ENCODE measurements around the gene PLXNA2. TPM values are rescaled to one million over a fixed set of nuclear protein-coding genes. Genes with fewer than 3 reads are reported as not detected.

Gene PLXNA2
- polyA plus RNA-seq, 2 of the 4 experiments (the other 2 are of a cell fraction): 0.36 to 0.87 TPM

DNA sequence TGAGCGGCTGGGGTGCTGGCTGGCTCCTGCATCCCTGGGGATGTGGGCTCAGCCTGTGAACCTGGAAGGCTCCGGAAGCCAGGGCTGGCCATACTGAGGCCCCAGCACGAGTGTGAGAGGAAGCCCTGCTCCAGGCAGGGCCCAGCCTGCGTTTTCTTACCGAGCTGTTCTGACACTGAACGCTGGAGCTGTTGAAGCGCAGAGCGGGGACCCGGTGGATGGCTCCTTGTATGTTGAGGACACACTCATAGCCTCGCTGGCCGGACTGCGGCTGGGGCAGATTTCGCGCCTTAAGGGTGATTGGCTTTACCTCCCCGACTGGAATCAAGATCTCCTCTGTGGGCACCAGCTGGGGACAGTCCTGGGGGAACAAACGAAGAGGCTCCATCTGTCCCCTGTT, 160.0 kb downstream of the PLXNA2 start:
- Histone ChIP-seq H3K27ac (no peak overlapping the region), H3K4me3 (no peak overlapping the region), H3K9me3 (no peaks in the 10 kb centered on the region), H3K4me1 (no peaks in the 10 kb centered on the region), H3K4me2 (no peak overlapping the region)
- TF ChIP-seq CBX8 (IDR thresholded peaks at IDR 0.05): no peak
- TF ChIP-seq, protein P1, sequence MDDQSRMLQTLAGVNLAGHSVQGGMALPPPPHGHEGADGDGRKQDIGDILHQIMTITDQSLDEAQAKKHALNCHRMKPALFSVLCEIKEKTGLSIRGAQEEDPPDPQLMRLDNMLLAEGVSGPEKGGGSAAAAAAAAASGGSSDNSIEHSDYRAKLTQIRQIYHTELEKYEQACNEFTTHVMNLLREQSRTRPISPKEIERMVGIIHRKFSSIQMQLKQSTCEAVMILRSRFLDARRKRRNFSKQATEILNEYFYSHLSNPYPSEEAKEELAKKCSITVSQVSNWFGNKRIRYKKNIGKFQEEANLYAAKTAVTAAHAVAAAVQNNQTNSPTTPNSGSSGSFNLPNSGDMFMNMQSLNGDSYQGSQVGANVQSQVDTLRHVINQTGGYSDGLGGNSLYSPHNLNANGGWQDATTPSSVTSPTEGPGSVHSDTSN (IDR thresholded peaks at IDR 0.05): no peak
- no peak for TF ChIP-seq FOSL2 (IDR thresholded peaks at IDR 0.05)
- TF ChIP-seq FOSL2 (CRISPR knock-in tag; IDR thresholded peaks at IDR 0.05): no peak
- ChIA-PET POLR2A (interaction anchor here (0.6 kb wide), 1 partner anchor 1569 kb away, joined by 3 read pairs; no protein-coding TSS in a partner anchor), CTCF (interaction anchor here (1.1 to 1.5 kb wide), 3 partner anchors 10 to 161 kb away, joined by 3 to 5 read pairs (median 5); partner anchors contain the start of gene PLXNA2)
- no peak for FAIRE-seq
- no peak for DNase-seq (ENCODE audit: low read depth in 1 of 2, low spot score in 1 of 2)
- 83% methylated on average over 16 of the region's 16 CpGs for WGBS (ENCODE audit: missing lambda C conversion rate)
- no peak for ATAC-seq

DNA sequence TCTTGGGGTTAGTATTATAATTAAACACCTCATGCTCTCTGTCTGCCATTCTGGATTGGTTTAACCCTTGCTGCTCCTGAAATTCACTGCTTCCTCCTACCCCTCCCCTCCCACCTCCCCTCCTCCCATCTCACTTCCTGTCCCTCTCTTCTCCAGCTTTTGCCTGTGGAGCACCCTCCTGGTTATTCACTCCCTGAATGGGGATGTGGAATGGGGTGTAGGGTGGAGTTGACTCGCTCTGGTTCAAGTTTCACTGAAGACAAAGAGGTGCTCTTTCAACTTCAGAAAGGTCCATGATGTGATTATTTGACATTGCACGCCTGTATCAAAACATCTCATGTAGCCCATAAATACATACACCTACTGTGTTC, 160.5 kb downstream of the PLXNA2 start:
- DNase-seq (ENCODE audit: low read depth in 1 of 2, low spot score in 1 of 2) (no peak), ATAC-seq (no peak), FAIRE-seq (no peak)
- no peak overlapping the region for H3K4me3 ChIP-seq
- no peak overlapping the region for H3K4me2 ChIP-seq
- WGBS (ENCODE audit: missing lambda C conversion rate): 83% methylated on average over 2 of the region's 2 CpGs
- POLR2A ChIA-PET: no interaction called here
- H3K27ac ChIP-seq: no peak overlapping the region
- no peaks in the 10 kb centered on the region for H3K9me3 ChIP-seq
- CTCF ChIA-PET: interaction anchor here (1.4 to 1.5 kb wide), 2 partner anchors 10 to 161 kb away, joined by 5 to 9 read pairs; partner anchors contain the start of gene PLXNA2
- H3K4me1 ChIP-seq: no peaks in the 10 kb centered on the region
- TF ChIP-seq EP300 (IDR thresholded peaks at IDR 0.05): no peak

DNA sequence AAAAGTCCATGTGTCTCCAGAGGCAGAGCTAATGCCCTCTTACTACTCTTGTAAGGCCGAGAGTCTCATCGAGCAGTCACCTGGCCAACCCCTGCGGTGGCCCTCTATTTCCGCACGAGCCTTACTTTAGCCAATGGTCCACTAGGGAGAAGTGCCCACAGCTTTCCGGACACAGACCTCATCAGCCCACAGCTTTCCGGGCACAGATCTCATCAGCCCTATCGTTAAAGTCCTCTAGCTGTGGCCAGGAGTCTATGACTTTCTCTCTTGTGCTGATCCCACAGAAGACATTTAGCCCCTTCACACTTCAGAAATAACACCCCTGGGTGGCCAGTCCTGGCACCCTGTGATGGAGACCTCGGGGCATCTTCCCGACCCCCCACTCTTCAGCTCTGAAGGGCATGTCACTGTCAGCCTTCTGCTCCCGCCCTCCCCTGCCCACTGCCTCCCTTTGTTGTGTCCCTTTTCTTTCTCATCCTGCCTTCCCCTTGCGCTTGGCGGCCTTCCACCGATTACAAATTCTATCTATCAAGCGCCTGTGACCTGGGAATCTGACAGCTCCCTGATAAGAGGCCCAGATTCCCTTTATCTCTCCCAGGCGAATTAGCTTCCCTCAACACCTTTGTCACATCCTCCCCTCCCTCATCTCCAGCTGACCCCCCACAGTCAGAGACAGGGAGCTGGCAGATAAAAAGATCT, 161.0 kb downstream of the PLXNA2 start:
- H3K4me1 ChIP-seq: no peaks in the 10 kb centered on the region
- no peak overlapping the region for H3K27ac ChIP-seq
- POLR2A ChIA-PET: no interaction called here
- TF ChIP-seq GATA3 (IDR thresholded peaks at IDR 0.05; ENCODE audit: borderline replicate concordance): no peak
- no peak for TF ChIP-seq EP300 (IDR thresholded peaks at IDR 0.05)
- DNase-seq (ENCODE audit: low read depth in 1 of 2, low spot score in 1 of 2): no peak
- CTCF ChIA-PET: interaction anchor here (0.6 to 1.5 kb wide), 3 partner anchors 9 to 32 kb away, joined by 3 to 9 read pairs (median 6); no protein-coding TSS in a partner anchor
- H3K4me2 ChIP-seq: no peak overlapping the region
- WGBS (ENCODE audit: missing lambda C conversion rate): 79% methylated on average over 16 of the region's 16 CpGs
- no peak overlapping the region for H3K4me3 ChIP-seq
- no peak for ATAC-seq
- no peak for FAIRE-seq
- H3K9me3 ChIP-seq: no peaks in the 10 kb centered on the region

DNA sequence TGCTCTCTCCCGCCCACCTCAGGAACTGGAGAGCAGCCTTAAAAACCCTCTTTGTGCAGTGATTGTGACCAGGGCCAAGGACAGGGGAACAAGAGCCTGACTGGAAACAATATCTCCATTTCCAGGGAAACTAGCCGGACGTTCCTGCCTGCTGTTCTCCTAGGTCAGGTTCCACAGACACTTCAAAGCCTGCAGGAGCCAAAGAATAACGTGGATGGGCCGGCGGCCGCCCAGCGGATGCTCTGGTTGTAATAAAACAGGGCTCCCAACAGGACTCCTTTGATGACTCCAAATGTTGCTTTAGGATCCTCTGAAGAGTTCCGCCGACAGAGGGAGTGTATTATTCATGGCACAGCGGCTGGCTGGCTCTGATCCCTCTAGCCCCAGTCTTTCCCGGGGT, 162.2 kb downstream of the PLXNA2 start:
- Histone ChIP-seq H3K4me3 (no peak overlapping the region), H3K27ac (no peak overlapping the region), H3K4me1 (no peaks in the 10 kb centered on the region), H3K9me3 (no peaks in the 10 kb centered on the region), H3K4me2 (no peak overlapping the region)
- ChIA-PET POLR2A (no interaction called here), CTCF (interaction anchor here (1.1 to 3.0 kb wide), 2 partner anchors 12 to 50 kb away, joined by 3 to 11 read pairs; no protein-coding TSS in a partner anchor)
- 86% methylated on average over 12 of the region's 12 CpGs for WGBS (ENCODE audit: missing lambda C conversion rate)
- FAIRE-seq (no peak), ATAC-seq (no peak), DNase-seq (ENCODE audit: low read depth in 1 of 2, low spot score in 1 of 2) (no peak)
- TF ChIP-seq KDM1A (IDR thresholded peaks at IDR 0.05; ENCODE audit: low read depth) (no peak), HOXB13 (CRISPR knock-in tag; IDR thresholded peaks at IDR 0.05; ENCODE audit: low read depth) (no peak), POLR2AphosphoS2 (conservative IDR thresholded peaks at IDR 0.05; ENCODE audit: low read length) (no peak), EHMT2 (IDR thresholded peaks at IDR 0.05; ENCODE audit: low read depth) (no peak), RFX5 (IDR thresholded peaks at IDR 0.05) (no peak), NR3C1 (IDR thresholded peaks at IDR 0.05) (no peak), CBX2 (IDR thresholded peaks at IDR 0.05; ENCODE audit: borderline replicate concordance, low read depth) (no peak), SREBF2 (IDR thresholded peaks at IDR 0.05) (no peak)

DNA sequence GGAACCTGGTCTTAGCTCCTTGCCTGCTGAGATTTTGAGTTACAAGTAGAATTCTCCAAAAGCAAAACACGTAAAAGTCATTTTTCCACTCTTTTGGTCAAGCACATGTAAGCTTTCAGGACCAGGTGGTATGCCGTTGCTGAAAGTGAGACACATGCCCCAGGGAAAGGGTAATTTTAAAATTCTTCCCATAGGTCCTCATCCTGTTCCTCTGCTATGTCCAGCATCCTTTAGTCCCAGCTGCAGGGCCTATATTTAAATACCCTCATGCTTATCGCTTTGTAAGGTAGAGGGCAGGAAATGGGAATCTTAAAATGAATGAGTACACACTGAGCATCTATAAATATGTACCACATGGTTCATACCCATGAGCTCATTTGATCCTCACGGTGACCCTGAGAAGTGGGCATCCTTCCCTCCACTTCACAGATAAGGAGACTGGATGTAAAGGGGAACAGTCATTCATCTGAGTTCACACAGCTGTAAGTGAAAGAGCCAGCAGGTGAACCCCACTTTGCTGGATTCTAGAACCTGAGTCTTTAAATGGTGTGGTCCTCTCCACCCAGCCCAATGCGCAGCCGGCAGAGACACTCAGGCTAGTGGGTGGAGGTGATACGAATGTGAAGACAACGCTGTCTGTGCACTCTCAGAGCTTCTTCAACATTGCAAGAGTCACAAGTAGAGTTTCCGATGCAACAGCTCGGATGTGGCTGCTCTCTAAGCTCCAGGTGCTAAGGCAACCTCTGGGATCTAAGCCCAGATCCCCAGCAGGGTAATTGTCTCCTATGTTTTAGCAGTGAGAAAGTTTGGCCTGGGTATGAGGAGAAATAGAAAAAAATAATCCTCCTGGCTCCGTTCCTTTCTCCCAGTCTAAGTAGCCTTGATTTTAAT, 163.5 kb downstream of the PLXNA2 start:
- Histone ChIP-seq H3K9me3 (no peaks in the 10 kb centered on the region), H3K4me2 (no peak overlapping the region), H3K4me3 (no peak overlapping the region), H3K4me1 (no peaks in the 10 kb centered on the region), H3K27ac (no peak overlapping the region)
- WGBS (ENCODE audit: missing lambda C conversion rate): 72% methylated on average over 11 of the region's 11 CpGs
- FAIRE-seq: no peak
- no peak for ATAC-seq
- CTCF ChIA-PET: interaction anchor here (0.8 to 3.0 kb wide), 7 partner anchors 9 to 62 kb away, joined by 3 to 11 read pairs (median 4); no protein-coding TSS in a partner anchor
- DNase-seq (ENCODE audit: low read depth in 1 of 2, low spot score in 1 of 2): no peak
- POLR2A ChIA-PET: no interaction called here
- TF ChIP-seq FOXS1 (CRISPR knock-in tag; IDR thresholded peaks at IDR 0.05) (no peak), EHMT2 (IDR thresholded peaks at IDR 0.05; ENCODE audit: low read depth) (no peak), ZC3H11A (IDR thresholded peaks at IDR 0.05) (no peak), ZFP36 (IDR thresholded peaks at IDR 0.05; ENCODE audit: borderline replicate concordance, partially characterized antibody) (no peak), MAZ (IDR thresholded peaks at IDR 0.05; ENCODE audit: borderline replicate concordance, low read depth, low read length) (no peak)
- TF ChIP-seq, protein P2, sequence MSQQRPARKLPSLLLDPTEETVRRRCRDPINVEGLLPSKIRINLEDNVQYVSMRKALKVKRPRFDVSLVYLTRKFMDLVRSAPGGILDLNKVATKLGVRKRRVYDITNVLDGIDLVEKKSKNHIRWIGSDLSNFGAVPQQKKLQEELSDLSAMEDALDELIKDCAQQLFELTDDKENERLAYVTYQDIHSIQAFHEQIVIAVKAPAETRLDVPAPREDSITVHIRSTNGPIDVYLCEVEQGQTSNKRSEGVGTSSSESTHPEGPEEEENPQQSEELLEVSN (IDR thresholded peaks at IDR 0.05; ENCODE audit: borderline replicate concordance, low read depth): no peak
- TF ChIP-seq, protein P3, sequence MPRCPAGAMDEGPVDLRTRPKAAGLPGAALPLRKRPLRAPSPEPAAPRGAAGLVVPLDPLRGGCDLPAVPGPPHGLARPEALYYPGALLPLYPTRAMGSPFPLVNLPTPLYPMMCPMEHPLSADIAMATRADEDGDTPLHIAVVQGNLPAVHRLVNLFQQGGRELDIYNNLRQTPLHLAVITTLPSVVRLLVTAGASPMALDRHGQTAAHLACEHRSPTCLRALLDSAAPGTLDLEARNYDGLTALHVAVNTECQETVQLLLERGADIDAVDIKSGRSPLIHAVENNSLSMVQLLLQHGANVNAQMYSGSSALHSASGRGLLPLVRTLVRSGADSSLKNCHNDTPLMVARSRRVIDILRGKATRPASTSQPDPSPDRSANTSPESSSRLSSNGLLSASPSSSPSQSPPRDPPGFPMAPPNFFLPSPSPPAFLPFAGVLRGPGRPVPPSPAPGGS (IDR thresholded peaks at IDR 0.05): no peak
